GM13977 (cell line): ENCODE measurements around the gene JPH2.

ENCODE experiments used
- DNase-seq: peaks from one replicate; pipeline ENCODE4 v3.0.0; 2012; ENCODE audit warnings: low spot score
- CTCF ChIP-seq: IDR thresholded peaks from 2 replicates; pipeline ENCODE4 v1.5.1; 2012; ENCODE audit warnings: mild to moderate bottlenecking, control low read depth; ENCODE audit not compliant: insufficient read depth; ENCODE audit errors: extremely low read depth, missing control alignments
- in situ Hi-C: fragments of 300-500 bp; cut with MboI; formaldehyde crosslinking; loops from one replicate; pipeline ENCODE4 v1.12.0; 2022; ENCODE audit warnings: low sequenced_read_pairs, low pct_unique_long_range_greater_than_20kb, mixed read lengths, inconsistent platforms; ENCODE audit not compliant: unreplicated experiment

The JPH2 gene

GRCh38 chr20:44068316-44069201 is 118.4 kb downstream of the JPH2 start:
- in situ Hi-C loops = no loop called here
- no peak for DNase-seq
- TF ChIP-seq CTCF = no peak

GRCh38 chr20:44067650-44068081 is 119.3 kb downstream of the JPH2 start:
- no peak for DNase-seq
- TF ChIP-seq CTCF = no peak
- in situ Hi-C loops = no loop called here

DNA sequence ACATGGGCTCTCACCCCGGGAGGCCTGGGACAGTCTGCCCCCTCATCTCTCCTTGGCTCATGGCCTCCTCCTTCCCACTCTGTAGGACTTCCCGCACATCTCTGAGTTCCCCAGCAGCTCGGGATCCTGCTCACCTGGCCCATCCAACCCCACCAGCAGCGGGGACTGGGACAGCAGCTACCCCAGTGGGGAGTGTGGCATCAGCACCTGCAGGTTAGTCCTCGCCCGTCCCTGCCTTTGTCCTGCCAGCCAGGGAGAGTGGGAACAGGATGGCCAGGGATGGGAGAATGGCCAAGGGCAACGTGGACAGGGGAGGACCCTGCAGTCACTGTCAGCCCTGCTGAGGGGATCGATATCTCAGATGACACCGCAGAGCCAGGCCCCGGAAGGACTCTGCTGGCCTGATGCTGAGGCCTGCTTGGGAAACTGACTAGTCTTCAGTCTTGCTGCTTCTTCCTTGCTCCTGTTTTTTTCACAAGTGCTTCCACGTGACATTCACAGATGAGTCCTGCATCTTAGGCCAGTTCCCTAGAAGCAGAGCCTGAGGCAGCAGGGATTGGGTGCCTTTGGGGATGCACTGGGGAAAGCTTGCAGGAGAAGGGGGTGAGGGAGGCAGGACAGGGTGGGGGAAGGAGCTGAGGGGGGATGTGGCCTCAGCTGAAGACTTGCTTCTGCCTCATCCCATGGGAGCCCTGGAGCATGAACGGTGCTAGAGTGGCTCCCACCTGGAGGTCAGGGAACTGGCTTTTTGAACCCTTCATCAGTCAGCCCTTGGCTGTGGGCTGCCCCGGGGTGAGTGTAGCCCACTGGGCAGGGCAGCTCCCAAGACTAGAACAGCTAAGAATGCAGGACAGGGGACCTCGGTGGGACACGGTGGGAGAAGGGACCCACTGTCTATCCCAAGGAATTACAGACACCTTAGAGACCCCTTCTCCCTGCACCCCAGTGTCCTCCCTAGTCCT is 120.1 kb downstream of the JPH2 start:
- TF ChIP-seq CTCF = no peak
- in situ Hi-C loops = no loop called here
- DNase-seq = no peak

GRCh38 chr20:44065401-44066340 is 121.3 kb downstream of the JPH2 start:
- no peak for DNase-seq
- in situ Hi-C loops = no loop called here
- no peak for TF ChIP-seq CTCF

GRCh38 chr20:44064501-44065400 is 122.2 kb downstream of the JPH2 start:
- in situ Hi-C loops = no loop called here
- DNase-seq = no peak
- no peak for TF ChIP-seq CTCF
